HG02870 (cell line): ENCODE measurements around the gene HEPH.
"Not testable (repeated sequence)": the region's sequence is repeated elsewhere in the genome, so short reads cannot be mapped to it uniquely, and the experiment has no call there.

Experiments used
- ATAC-seq: cut with Tn5 transposase; IDR thresholded peaks from one replicate; pipeline ENCODE4 v1.9.1; 2021; ENCODE audit warnings: mild to moderate bottlenecking, moderate library complexity; ENCODE audit not compliant: unreplicated experiment

Gene HEPH

GRCh38 chrX:66163849-66164411 is at the start of gene HEPH:
Gene HEPH (plus strand): TSS chrX:66164247. CDS start chrX:66170571, 6,324 bp downstream.
- peak; percentile 75 for ATAC-seq

GRCh38 chrX:66118722-66119121 is 45.3 kb upstream of the HEPH start:
- not testable (repeated sequence) for ATAC-seq

- ATAC-seq = not testable (repeated sequence)
Measured at GRCh38 chrX:66121354-66121753, 42.7 kb upstream of the HEPH start.

GRCh38 chrX:66126662-66127061 is 37.4 kb upstream of the HEPH start:
- ATAC-seq = no peak

- ATAC-seq = no peak
Measured at GRCh38 chrX:66130469-66130868, 33.6 kb upstream of the HEPH start.

GRCh38 chrX:66135284-66135683 is 28.8 kb upstream of the HEPH start:
- not testable (repeated sequence) for ATAC-seq

- ATAC-seq = no peak
Measured at GRCh38 chrX:66142351-66142750, 21.7 kb upstream of the HEPH start.

- no peak for ATAC-seq
Measured at GRCh38 chrX:66144258-66144657, 19.8 kb upstream of the HEPH start.

- no peak for ATAC-seq
Measured at GRCh38 chrX:66149519-66149918, 14.5 kb upstream of the HEPH start.

GRCh38 chrX:66150163-66150562 is 13.9 kb upstream of the HEPH start:
- no peak for ATAC-seq

GRCh38 chrX:66162331-66162822 is 1.7 kb upstream of the HEPH start:
- ATAC-seq = no peak

- peak; percentile 45 for ATAC-seq
Measured at GRCh38 chrX:66163447-66163846, 600 bp upstream of the HEPH start.

- no peak for ATAC-seq
Measured at GRCh38 chrX:66164470-66164869, 423 bp downstream of the HEPH start.

GRCh38 chrX:66164931-66165330 is 884 bp downstream of the HEPH start:
- no peak for ATAC-seq

GRCh38 chrX:66166671-66167070 is 2.6 kb downstream of the HEPH start:
- ATAC-seq = no peak

GRCh38 chrX:66167431-66167830 is 3.4 kb downstream of the HEPH start:
- no peak for ATAC-seq

- no peak for ATAC-seq
Measured at GRCh38 chrX:66176134-66176533, 12.1 kb downstream of the HEPH start.

GRCh38 chrX:66191563-66191962 is 27.5 kb downstream of the HEPH start:
- ATAC-seq = no peak

GRCh38 chrX:66193821-66194220 is 29.8 kb downstream of the HEPH start:
- ATAC-seq = no peak

- ATAC-seq = peak; percentile 43
Measured at GRCh38 chrX:66200050-66200664, 36.1 kb downstream of the HEPH start.

- no peak for ATAC-seq
Measured at GRCh38 chrX:66200855-66201795, 37.1 kb downstream of the HEPH start.

- peak; percentile 40 for ATAC-seq
Measured at GRCh38 chrX:66203114-66203513, 39.1 kb downstream of the HEPH start.
